NCI-H446 treated with DMSO at 0.1 percent for 48 hours (cell line): ENCODE results near the gene MUC20.
"Not testable (repeated sequence)": the region's sequence is repeated elsewhere in the genome, so short reads cannot be mapped to it uniquely, and the experiment has no call there.

Source experiments
- DNase-seq: peaks from one replicate; lab custom pipeline; 2025; lab: John Stamatoyannopoulos, UW

The MUC20 gene

GRCh38 chr3:195770841-195771645 is 50.3 kb downstream of the MUC20 start:
- not testable (repeated sequence) for DNase-seq

- DNase-seq, result no peak
These were observed 51.0 kb downstream of the MUC20 start for GRCh38 chr3:195771646-195772300.

- DNase-seq, result no peak
These were observed 53.3 kb downstream of the MUC20 start for GRCh38 chr3:195773956-195774537.

- DNase-seq, result peak; percentile 14
These were observed 54.1 kb downstream of the MUC20 start for GRCh38 chr3:195774917-195775316.

- no peak for DNase-seq
These were observed 57.2 kb downstream of the MUC20 start for GRCh38 chr3:195777975-195778374.

- not testable (repeated sequence) for DNase-seq
These were observed 60.5 kb downstream of the MUC20 start for GRCh38 chr3:195781236-195781635.
